ENCODE results near the gene SMIM43.

GRCh38 chr4:121728798-121729226, 36.2 kb downstream of the SMIM43 start:
- TF ChIP-seq EP300 (IDR thresholded peaks at IDR 0.05; ENCODE audit: borderline replicate concordance) (no peak), REST (IDR thresholded peaks at IDR 0.05; ENCODE audit: low read depth) (no peak), CREB1 (IDR thresholded peaks at IDR 0.05; ENCODE audit: low read depth) (no peak), ZBTB7A (IDR thresholded peaks at IDR 0.05; ENCODE audit: low read depth) (no peak), TEAD4 (IDR thresholded peaks at IDR 0.05) (no peak), TAF1 (IDR thresholded peaks at IDR 0.05; ENCODE audit: low read depth) (no peak), TCF12 (IDR thresholded peaks at IDR 0.05; ENCODE audit: low read depth) (no peak), YY1 (IDR thresholded peaks at IDR 0.05; ENCODE audit: low read depth) (no peak), CEBPB (IDR thresholded peaks at IDR 0.05) (no peak)
